ENCODE measurements around the gene BIN1.

GRCh38 chr2:127072396-127072795 lies 34.6 kb downstream of the BIN1 start:
- TF ChIP-seq CTCF (IDR thresholded peaks at IDR 0.05) (no peak), POLR2A (IDR thresholded peaks at IDR 0.05) (no peak), EP300 (IDR thresholded peaks at IDR 0.05) (no peak)
